GM19395 (cell line): ENCODE results near the gene SYT3.

ENCODE experiments used
- ATAC-seq: cut with Tn5 transposase; IDR thresholded peaks from one replicate; pipeline ENCODE4 v1.9.1; 2021; ENCODE audit warnings: mild to moderate bottlenecking, moderate library complexity; ENCODE audit not compliant: unreplicated experiment

Gene SYT3, protein sequence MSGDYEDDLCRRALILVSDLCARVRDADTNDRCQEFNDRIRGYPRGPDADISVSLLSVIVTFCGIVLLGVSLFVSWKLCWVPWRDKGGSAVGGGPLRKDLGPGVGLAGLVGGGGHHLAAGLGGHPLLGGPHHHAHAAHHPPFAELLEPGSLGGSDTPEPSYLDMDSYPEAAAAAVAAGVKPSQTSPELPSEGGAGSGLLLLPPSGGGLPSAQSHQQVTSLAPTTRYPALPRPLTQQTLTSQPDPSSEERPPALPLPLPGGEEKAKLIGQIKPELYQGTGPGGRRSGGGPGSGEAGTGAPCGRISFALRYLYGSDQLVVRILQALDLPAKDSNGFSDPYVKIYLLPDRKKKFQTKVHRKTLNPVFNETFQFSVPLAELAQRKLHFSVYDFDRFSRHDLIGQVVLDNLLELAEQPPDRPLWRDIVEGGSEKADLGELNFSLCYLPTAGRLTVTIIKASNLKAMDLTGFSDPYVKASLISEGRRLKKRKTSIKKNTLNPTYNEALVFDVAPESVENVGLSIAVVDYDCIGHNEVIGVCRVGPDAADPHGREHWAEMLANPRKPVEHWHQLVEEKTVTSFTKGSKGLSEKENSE

DNA sequence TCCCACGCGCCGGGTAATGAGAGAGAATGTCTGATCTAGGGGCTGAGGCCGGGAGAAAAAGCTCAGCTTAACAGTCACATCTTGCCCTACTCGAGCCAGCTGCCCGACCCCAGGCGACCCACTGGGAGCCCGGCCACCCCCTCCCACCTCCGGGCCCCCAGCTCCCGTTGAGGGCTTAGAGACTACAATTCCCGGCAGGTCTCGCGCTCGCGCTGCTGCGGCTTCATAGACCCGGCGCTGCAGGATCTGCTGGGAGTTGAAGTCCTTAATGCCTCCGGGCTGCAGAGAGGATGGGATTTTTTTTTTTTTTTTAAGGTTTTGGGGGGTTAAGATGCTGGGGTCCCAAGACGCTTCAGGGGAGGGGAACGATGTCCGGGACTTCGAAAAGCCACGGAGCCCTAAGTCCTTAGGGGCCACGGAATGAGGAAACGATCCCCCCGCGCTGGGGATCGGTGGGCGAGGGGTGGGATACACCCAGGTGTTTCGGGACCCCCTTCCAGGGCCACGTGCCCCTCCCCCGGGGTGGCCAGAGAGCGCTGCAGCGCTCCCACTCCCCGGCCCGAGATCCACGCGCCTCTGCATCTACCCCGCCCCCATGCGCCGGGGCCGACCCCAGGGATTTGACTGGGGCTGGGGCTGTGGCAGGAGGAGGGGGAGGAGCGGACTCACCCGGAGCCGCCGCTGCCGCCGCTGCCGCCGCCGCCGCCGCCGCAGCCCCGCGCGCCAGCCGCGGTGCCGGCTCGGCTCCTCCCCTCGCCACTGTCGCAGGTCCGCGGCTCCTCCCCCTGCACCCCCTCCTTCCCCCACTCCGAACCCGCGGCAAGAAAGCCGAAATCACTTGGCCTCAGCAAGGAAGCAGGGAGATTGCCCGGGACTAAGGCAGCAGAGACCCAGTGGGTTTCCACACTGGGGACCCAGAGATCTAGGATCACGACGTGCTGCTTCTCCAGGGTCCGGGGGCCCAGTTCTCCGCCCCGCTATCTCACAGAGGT is at the start of gene SYT3:
TSS of gene SYT3 (minus strand) at position 761 of the 992 bp plus-strand sequence. CDS start 2,470 bp downstream, outside the sequence.
- ATAC-seq: no peak

DNA sequence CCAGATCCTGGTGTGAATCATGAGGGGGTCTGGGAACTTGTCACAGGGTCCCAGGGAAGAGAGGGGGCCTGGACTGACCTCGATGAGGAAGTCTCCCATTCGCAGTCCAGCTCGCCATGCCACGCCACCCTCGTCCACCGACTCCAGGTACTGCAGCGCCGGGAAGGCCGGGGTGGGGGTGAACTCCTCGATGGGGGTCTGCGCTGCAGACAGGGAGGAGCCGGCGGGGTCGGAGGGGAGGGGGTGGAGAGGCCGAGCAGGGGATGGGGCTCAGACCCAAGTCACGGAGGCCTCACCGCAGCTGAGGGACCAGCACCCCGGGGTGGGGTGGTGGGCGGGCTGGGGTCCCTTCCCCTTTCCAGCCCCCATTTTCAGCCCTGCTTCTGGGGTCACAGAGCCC is 49.1 kb upstream of the SYT3 start:
- no peak for ATAC-seq

GRCh38 chr19:50686310-50687032 is 46.8 kb upstream of the SYT3 start:
- no peak for ATAC-seq

GRCh38 chr19:50679177-50680125 is 39.8 kb upstream of the SYT3 start:
- ATAC-seq: no peak

DNA sequence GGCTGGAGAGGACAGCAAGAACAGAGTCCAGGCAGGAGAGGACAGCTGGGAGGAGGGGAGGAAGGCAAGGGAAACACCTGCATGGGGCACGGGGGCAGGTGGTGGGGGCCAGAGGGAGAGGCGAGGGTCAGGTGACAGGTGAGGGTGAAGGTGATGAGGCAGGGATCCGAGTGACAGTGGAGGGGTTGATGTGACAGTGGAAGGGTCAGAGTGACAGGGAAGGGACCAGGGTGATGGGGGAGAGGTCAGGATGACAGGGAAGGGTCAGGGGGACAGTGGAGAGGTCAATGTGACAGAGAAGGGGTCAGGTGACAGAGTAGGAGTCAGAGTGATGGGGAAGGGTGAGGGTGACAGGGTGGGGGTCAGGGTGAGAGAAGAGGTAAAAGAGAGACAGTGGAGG is 38.6 kb upstream of the SYT3 start:
- ATAC-seq: no peak

DNA sequence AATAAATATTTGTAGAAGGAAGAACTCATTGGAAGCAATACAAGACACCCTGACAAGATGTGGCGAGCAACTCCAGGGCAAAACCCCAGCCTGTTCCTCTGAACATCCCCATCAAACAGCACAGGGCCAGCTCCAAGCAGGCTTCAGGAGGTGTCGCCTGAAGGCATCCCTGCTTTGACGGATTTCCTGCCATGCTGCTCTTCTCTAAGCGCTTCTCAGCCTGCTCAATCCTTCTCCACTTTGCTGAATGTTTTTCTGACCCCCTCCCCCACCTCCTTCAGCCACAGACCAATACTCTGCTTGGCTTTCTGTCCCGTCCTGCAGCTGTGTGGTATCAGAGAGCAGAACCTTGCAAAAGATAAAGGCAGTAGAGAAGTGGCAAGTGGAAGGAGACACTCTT is 38.0 kb upstream of the SYT3 start:
- no peak for ATAC-seq

DNA sequence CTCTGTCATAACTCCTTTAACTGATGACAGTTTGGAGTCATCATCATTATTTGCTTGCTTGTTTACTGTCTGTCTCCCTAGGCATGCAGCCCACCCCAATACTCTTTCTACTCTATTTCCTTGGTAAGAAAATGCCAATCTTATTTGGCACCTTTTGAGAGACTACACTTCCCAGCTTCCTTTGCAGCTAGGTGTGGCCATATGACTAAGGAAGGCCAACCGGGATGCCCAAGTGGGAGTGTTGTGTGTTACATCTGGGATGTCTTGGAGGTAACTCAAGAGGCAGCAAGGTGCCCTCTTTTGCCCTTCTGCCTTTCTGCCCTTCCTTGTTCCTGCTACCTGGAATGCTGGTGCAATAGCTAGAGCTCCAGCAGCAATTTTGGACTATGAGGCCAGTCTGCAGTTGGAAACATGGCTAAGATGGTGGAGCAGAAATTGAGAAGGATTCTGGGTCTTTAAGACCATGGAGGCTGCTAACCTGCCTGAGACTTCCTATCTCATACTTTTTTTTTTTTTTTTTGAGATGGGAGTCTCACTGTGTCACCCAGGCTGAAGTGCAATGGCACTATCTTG is 37.0 kb upstream of the SYT3 start:
- ATAC-seq: no peak

DNA sequence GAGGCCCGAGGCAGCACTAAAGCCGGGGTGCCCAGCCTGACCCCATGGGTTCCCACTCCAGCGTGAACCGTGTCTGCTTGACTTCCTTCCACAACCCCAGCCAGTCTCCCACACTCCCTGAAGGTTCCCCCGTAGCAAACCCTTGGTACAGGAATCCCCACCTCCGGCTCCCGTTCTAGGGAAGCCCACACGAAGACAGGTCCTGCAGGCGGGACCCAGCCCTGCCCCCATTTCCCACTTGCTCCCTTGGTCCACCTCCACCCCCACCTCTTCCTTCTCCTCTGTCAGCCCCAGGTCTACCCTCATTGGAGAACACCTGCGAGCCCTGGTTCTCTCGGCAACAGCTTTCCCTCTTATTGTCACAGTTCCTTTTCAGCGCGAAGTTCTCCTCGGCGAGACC is 33.4 kb upstream of the SYT3 start:
- no peak for ATAC-seq

DNA sequence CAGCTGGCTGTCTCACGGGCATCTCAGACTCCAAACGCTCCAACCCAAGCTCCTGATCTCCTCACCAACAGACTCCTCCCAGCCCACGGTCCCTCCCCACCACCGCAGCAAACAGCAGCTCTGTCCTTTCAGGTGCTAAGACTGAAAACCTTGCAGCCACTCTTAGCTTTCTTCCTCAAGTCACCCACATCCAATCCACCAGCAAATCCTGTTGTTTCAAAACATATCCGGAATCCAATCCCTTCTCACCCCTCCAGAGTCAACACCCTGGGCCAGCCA is 30.4 kb upstream of the SYT3 start:
- no peak for ATAC-seq

GRCh38 chr19:50669302-50670101 is 29.8 kb upstream of the SYT3 start:
- ATAC-seq: no peak

GRCh38 chr19:50668879-50669278 is 29.2 kb upstream of the SYT3 start:
- ATAC-seq: no peak

- no peak for ATAC-seq
Measured at GRCh38 chr19:50668416-50668815, 28.7 kb upstream of the SYT3 start.

DNA sequence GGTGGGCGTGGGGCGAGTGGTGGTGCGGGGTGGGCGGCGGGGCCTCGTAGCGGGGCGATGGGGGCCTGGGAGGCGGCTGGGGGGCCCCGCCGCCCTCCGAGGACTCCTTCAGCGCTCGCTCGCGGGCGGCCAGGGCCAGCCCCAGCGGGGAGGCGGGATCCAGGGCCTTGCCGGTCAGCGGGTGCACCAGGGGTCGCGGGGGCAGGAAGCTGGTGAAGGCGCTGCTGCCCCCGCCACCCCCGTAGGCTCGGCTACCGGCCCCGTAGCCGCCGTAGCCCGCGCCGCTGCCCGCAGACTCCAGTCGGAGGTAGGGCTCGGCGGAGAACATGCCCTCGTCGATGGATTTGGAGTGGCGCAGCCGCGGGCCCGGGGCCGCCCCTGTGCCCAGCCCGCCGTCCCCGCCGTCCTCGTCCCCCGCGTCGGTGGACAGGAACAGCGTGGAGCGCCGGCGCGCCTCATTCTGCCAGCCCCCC is 28.1 kb upstream of the SYT3 start:
- ATAC-seq: no peak

GRCh38 chr19:50667177-50667758 is 27.6 kb upstream of the SYT3 start:
- no peak for ATAC-seq

- ATAC-seq: no peak
Measured at GRCh38 chr19:50666346-50667176, 26.9 kb upstream of the SYT3 start.

- ATAC-seq: no peak
Measured at GRCh38 chr19:50664204-50664603, 24.5 kb upstream of the SYT3 start.

DNA sequence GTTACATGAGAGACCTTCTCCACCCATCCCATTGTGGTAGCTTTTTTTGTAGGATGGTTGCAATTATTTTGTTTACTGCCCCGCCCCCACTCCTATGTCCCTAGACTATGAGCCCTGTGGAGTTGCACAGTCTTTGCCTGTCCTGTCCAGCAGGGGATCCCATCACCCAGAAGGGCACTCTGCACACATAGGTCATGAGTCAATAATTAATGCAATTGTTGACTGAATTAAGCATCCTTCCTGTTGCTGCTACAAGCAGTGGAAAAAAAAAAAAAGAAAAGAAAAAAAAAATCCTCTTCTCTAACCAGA is 23.8 kb upstream of the SYT3 start:
- no peak for ATAC-seq
